KOPT-K1 (cell line): ENCODE results near the gene PCOLCE2.

Experiments
- H3K27ac ChIP-seq: fragments of 200-600 bp; sonication (generic); 2 replicates; pipeline ENCODE4 v1.5.1; 2016; ENCODE audit warnings: antibody characterized with exemption, mild to moderate bottlenecking, low read depth, low read length; ENCODE audit not compliant: poor library complexity, severe bottlenecking
- H3K36me3 ChIP-seq: fragments of 200-600 bp; sonication (generic); 2 replicates; pipeline ENCODE4 v1.5.1; 2017; ENCODE audit warnings: antibody characterized with exemption, mild to moderate bottlenecking, low read length, moderate library complexity; ENCODE audit not compliant: insufficient read depth
- H3K9me3 ChIP-seq: fragments of 200-600 bp; sonication (generic); 2 replicates; pipeline ENCODE4 v1.5.1; 2017; ENCODE audit warnings: antibody characterized with exemption, low read length, mild to moderate bottlenecking; ENCODE audit not compliant: insufficient read depth, poor library complexity, severe bottlenecking

The PCOLCE2 gene, protein sequence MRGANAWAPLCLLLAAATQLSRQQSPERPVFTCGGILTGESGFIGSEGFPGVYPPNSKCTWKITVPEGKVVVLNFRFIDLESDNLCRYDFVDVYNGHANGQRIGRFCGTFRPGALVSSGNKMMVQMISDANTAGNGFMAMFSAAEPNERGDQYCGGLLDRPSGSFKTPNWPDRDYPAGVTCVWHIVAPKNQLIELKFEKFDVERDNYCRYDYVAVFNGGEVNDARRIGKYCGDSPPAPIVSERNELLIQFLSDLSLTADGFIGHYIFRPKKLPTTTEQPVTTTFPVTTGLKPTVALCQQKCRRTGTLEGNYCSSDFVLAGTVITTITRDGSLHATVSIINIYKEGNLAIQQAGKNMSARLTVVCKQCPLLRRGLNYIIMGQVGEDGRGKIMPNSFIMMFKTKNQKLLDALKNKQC

DNA sequence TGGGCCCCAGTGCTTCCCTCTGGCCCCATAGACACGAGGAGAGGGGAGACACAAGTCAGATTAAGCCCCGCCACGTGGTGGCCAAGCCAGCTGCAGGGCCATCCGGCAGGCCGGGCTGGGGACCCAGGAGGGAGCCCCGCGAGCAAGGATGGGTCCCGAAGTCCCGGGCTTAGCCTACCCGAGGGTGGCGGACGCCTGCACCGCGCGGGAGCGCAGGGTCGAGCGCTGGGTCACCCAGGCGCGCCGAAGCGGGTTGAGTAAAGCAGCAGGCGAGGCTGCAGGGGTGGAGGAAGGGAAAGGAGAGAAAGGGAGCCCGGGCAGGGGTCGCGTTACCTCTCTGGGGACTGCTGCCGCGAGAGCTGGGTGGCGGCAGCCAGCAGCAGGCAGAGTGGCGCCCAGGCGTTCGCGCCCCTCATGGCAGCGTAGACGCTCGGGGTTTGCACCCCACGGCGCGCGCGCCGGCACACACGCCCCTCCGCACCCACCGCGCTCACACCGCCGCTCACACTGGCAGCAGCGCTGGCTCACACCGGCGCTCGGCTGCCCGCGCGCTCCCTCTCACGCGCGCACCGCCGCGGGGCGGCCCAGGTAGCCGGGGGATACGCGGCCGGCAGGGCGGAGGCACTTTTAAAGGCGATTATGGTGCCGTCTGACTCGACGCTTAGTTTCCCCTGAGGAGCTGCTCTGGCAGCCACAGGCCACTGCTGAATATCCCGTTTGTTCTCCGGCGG lies at the start of gene PCOLCE2:
PCOLCE2 (minus strand) TSS at position 603 of the 731 bp plus-strand sequence; CDS start at position 416, 187 bp downstream.
- H3K36me3 ChIP-seq = no peaks in the 10 kb centered on the region
- peaks cover 16% of the 10 kb centered on the region for H3K9me3 ChIP-seq
- no peak within 1 kb of the TSS for H3K27ac ChIP-seq

DNA sequence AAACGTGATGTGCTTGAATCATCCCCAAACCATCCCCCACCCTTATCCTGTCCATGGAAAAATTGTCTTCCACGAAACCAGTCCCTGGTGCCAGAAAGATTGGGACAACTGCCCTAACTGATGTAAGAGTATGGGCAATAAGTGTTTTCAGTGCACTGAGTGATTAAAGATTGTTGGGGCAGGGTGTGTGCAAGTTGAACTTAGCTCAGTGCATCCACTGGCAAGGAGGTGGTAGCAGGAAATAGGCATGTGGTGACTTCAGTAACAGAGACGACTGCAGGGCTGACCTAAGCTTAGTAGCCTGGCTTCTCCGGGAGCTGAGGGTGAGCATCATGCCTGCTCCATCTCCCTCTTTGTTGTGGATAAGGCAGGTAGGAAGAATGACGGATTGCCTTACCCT lies 47.1 kb upstream of the PCOLCE2 start:
- no peak overlapping the region for H3K27ac ChIP-seq
- no peaks in the 10 kb centered on the region for H3K36me3 ChIP-seq
- H3K9me3 ChIP-seq = peaks cover 4% of the 10 kb centered on the region

DNA sequence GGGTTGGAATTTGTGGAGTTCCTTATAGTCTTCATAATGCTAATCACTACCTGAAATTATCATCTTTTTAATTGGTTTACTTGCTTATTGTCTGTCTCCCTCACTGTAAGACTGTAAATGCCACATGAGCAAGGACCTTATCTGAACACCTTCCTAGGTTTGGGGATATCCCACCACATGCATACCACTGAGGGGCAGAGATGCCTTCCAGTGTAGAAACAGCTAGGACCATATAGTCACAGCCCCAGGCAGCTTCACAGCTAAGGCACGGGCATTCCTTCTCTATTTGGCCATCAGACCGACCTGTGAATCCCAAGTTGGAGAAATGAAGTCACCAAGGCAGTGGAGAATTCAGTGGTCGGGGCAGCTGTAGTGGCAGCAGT lies 46.0 kb upstream of the PCOLCE2 start:
- Histone ChIP-seq H3K9me3 (peaks cover 4% of the 10 kb centered on the region), H3K36me3 (no peaks in the 10 kb centered on the region), H3K27ac (no peak overlapping the region)

DNA sequence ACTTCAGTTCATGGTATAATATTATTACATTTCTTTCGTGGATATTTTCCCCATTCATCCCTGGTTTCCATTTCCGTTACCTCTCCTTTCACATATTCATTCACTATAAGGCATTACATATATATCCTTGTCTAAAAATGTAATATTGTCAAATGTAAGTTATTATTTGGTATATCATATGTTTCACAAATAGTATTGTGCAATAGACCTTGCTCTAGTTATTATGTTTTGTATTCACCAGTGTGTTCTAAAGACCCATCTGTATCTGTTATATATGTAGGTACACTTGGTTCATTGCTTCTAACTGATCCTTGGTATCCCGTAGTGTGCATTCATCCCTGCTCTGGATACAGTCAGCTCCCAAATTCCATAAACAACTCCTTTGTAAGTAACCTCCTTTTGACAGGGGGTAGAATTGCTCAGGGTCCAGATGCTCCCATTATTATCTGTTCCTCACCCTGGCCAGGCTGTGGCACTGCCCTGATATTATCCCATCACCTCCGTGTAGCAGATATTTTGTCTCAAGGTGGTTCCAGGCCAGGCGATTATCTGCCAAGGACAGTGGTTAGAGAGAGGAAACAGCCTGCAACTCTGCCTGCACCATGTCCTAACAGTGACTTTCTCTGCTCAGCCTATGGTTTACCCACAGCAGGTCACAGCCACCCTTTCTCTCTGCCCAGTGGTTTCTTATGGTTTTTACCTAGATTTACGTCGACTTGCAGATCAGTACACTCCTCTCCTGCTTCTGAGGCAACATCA lies 45.4 kb upstream of the PCOLCE2 start:
- Histone ChIP-seq H3K9me3 (peaks cover 4% of the 10 kb centered on the region), H3K27ac (no peak overlapping the region), H3K36me3 (no peaks in the 10 kb centered on the region)

DNA sequence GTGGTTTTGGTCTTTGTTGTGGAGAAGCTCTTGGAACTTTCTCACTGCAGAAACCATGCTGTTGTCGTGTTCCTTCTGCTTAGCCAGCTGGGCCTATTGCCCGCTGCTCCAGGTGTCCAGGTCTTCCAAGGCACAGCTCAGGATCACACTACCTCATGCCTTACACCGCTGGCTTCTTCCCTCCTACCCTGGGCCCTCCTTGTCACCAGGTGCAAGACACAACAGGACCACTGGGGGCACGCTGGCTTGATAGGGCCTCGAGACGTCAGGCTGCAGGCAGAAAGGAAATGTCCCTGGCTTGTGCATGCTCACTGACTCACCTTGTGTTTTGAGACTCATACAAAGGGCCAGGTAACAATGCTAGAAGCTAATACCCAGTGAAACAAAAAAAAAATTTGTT lies 42.3 kb upstream of the PCOLCE2 start:
- no peaks in the 10 kb centered on the region for H3K36me3 ChIP-seq
- no peak overlapping the region for H3K27ac ChIP-seq
- H3K9me3 ChIP-seq = peaks cover 4% of the 10 kb centered on the region

DNA sequence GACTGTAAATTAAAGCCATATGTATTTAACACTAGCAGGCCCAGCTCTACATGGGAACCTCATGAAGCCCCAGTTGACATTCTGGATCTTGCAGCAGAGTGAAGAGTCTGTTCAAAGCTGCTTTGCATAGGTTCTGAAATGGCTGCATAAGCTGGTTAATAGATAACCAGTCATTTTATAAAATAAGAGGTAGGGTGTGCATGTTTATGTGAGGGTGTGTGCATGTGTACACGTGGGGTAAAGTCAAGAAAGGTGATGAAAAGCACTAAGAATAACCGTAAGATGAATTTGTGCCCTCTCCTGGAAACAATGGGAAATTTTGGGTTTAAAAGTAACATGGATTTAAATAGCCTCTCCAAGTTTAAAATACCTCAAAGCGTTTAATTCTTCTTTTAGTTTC lies 41.6 kb upstream of the PCOLCE2 start:
- Histone ChIP-seq H3K36me3 (no peaks in the 10 kb centered on the region), H3K9me3 (peaks cover 4% of the 10 kb centered on the region), H3K27ac (no peak overlapping the region)

DNA sequence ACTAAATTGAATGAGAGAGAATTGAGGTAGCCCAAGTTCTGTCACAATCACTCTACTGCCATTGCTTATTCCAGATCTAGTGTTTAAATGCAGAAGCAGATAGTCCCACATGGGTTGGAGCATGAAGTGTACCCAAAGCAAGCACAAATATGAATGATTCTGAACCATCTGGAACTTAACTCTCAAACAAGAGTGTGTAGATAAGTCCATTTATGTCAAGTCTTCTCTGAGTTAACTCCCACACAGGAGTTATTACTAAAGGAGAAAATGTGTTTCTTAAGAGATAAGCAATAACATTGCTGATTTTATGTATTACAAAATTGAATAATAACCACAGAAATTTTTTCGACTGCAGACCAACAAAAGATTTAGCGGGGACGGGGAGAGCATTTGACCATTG lies 41.0 kb upstream of the PCOLCE2 start:
- Histone ChIP-seq H3K27ac (no peak overlapping the region), H3K9me3 (peaks cover under 1% of the 10 kb centered on the region), H3K36me3 (no peaks in the 10 kb centered on the region)

DNA sequence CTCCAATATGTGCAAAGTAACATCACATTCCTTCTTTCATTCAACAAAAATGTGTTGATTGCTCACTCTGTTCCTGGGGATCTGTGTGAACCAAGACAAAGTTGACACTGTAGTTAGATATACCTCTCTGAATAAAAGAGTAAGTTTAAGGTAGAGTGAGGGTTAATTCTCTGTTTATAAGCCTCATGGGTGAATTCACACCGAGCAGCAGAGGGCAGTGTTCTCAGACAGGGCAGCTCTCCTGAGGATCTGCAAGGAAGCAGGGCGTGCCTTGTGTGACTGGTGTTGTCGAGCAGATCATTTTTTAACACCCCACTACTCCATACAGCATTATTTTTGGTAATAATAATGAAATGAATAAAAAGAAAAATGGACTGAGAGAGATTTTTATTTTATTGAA lies 40.2 kb upstream of the PCOLCE2 start:
- Histone ChIP-seq H3K36me3 (no peaks in the 10 kb centered on the region), H3K9me3 (peaks cover 2% of the 10 kb centered on the region), H3K27ac (no peak overlapping the region)

DNA sequence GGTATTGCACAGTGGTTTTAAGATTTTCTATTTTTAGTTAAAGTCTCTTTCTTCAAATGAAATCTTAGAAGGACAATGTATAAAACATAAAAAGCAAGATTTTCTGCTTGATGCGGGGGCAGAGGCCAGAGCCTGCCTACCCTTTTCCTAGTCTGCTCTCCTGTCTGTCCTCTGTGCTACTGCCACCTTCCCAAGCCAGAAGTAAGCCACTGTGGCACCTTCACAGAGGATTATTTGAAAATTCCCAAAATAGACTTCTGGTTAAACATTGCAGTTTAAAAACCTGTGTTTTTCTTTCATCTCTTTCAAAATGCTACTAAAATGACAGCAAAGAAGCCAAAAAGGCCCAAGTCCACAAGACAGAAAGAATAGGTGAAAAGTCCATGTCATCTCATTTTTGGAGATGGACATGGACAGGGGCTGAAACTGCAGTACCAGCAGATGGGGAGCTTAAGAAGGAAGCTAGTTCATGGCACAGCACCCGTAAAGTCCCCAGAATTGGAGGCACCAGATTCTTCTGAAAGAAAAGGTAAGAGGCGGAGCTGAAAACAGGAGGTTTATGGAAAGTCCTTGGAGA lies 37.6 kb upstream of the PCOLCE2 start:
- peaks cover 8% of the 10 kb centered on the region for H3K9me3 ChIP-seq
- no peak overlapping the region for H3K27ac ChIP-seq
- no peaks in the 10 kb centered on the region for H3K36me3 ChIP-seq

DNA sequence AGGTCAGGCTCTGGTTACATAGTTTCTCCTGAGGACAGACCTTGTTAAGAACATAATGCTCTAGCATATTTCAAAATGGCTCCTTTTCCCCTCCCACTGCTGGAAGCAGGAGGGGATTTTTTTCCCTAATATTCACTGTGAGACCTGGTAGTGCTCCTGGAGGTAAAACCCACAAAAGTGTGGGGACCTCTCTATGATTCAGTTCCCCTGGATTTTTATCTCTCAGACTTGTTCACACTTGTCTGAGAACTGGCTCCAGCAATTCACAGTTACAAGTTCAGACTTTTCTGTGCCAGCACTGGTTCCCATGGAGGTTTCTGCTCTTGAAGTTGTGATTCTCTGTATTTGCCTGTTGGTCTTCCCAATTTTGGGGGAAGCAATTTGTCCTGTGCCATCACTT lies 36.3 kb upstream of the PCOLCE2 start:
- H3K27ac ChIP-seq = no peak overlapping the region
- no peaks in the 10 kb centered on the region for H3K36me3 ChIP-seq
- peaks cover 8% of the 10 kb centered on the region for H3K9me3 ChIP-seq

DNA sequence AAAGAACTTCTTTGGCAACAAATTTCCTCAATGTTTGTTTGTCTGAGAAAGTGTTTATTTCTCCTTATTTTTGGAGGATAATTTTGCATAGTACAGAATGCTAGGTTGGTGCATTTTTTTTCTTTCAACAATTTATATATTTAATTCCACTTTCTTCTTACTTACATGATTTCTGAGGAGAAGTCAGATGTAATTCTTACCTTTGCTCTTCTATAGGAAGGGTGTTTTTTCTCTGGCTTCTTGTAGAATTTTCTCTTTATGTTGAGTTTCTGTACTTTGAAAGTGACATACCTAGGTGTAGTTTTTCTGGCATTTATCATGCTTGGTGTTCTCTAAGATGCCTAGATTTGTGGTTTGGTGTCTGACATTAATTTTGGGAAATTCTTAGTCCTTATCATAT lies 34.8 kb upstream of the PCOLCE2 start:
- H3K27ac ChIP-seq = no peak overlapping the region
- no peaks in the 10 kb centered on the region for H3K36me3 ChIP-seq
- peaks cover 8% of the 10 kb centered on the region for H3K9me3 ChIP-seq

DNA sequence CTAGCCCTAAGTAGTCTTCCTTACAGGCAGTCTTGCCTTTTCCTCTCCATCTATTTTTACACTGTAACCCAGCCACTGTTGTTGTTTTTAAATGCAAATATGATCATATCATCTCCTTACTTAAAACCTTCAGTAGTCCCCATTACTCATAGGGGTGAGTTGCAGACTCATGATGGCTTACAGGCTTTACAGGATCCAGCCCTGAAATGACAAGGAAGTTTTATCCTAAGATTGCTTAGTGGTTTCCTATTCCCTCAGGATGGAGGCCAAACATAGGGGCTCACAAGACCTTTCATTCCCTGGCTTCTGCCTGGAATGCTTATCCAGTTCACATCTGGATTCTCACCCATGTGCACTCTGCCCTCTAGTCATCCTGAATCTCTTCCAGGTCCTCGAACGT lies 27.7 kb upstream of the PCOLCE2 start:
- H3K27ac ChIP-seq = no peak overlapping the region
- no peaks in the 10 kb centered on the region for H3K36me3 ChIP-seq
- no peaks in the 10 kb centered on the region for H3K9me3 ChIP-seq

DNA sequence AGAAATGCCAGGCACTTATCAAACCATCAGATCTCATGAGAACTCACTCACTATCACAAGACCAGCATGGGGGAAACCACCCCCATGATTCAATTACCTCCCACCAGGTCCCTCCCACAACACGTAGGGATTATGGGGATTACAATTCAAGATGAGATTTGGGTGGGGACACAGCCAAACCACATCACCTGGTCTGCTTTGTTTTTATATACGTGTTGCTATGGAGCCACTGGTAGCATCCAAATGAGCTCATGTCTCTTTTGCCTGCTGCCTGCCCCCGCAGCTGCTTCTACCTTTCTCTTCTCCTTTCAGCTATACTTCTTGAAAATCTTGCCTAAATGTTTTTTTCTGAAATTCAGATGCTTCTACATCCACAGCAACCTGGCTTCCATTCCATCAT lies 26.8 kb upstream of the PCOLCE2 start:
- Histone ChIP-seq H3K36me3 (no peaks in the 10 kb centered on the region), H3K27ac (no peak overlapping the region), H3K9me3 (no peaks in the 10 kb centered on the region)

DNA sequence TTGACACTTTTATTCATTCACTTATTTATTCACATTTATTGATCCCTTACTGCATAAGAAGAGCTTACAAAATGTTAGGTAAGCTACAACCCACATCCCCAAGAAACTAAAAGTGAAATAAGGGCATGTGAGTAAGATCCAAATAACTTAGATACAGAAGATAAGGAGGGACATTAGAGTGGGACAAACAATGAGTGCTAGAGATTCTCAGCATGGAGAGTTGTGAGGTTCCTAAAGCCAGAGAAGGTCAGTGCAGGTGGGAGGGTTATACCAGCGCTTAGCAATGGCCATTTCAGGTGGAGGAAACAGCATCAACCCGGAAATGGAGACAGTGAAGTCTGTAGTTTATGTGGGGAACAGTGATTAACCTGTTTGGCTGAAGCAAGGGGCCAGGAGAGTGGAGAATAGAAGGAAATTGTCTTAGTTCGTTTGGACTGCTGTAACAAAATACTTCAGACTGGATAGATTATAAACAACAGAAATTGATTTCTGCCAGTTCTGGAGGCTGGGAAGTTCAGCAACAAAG lies 25.5 kb upstream of the PCOLCE2 start:
- Histone ChIP-seq H3K9me3 (no peaks in the 10 kb centered on the region), H3K36me3 (no peaks in the 10 kb centered on the region), H3K27ac (no peak overlapping the region)

DNA sequence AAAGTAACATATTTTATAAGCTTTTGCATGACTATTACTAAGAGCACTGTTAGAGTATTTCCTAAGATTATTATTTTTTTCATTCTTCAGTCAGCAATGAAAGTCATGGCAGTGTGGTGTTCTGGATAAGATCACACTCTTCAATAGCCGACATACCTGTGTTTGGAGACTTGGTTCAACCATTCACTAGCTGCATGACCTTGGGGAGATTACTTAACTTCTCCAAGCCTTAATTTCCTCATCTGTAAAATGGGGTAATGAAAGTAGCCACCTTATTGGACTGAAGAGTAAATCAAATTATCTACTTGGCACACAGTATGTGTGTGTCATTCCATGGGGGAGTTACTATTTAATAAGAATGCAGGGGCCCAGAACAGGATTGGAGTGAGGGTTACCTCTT lies 24.5 kb upstream of the PCOLCE2 start:
- Histone ChIP-seq H3K36me3 (no peaks in the 10 kb centered on the region), H3K27ac (no peak overlapping the region), H3K9me3 (no peaks in the 10 kb centered on the region)
